Adrenal gland (tissue), 12 donors: Measurements from ENCODE around the gene FARS2. TPM values are rescaled to one million over a fixed set of nuclear protein-coding genes. Genes with fewer than 3 reads are reported as not detected.

Experiments
- DNase-seq, 7 donors: peaks; one replicate each; pipeline ENCODE4 v3.0.0-alpha.2; 2019 to 2020
- H3K27ac ChIP-seq, 5 donors: fragments of 200-600 bp; sonication (generic) in 4 of 5; 1 replicate in 3 of 5; 2 replicates in 2 of 5; pipeline versions ENCODE4 v1.5.1 to v1.8.0; 2016 to 2020; ENCODE audit warnings: mild to moderate bottlenecking in 1 of 5
- H3K27me3 ChIP-seq: fragments of 200-600 bp; 2 replicates; pipeline ENCODE4 v1.8.0; 2021
- H3K36me3 ChIP-seq, 2 donors: fragments of 200-600 bp; replicated peaks in 1 of 2; 1 replicate in 1 of 2; 2 replicates in 1 of 2; pipeline versions ENCODE4 v1.5.1 to v1.8.0; 2018 to 2022
- H3K4me1 ChIP-seq, 2 donors: fragments of 200-600 bp; replicated peaks in 1 of 2; 1 replicate in 1 of 2; 2 replicates in 1 of 2; pipeline versions ENCODE4 v1.5.1 to v1.8.0; 2018 to 2021
- H3K4me3 ChIP-seq, 4 donors: fragments of 200-600 bp; sonication (generic) in 3 of 4; one replicate each; pipeline ENCODE4 v1.5.1; 2016 to 2018
- H3K9me3 ChIP-seq, 3 donors: fragments of 200-600 bp; sonication (generic) in 1 of 3; replicated peaks in 1 of 3; 1 replicate in 2 of 3; 2 replicates in 1 of 3; pipeline versions ENCODE4 v1.5.1 to v1.8.0; 2016 to 2021
- POLR2A ChIP-seq, 2 donors: fragments of 450-650 bp; IDR thresholded peaks; one replicate each; pipeline ENCODE4 v1.6.1; 2017; ENCODE audit warnings: antibody characterized with exemption in 2 of 2, mild to moderate bottlenecking in 2 of 2, moderate library complexity in 1 of 2
- WGBS, 4 donors: extraction: QIAGEN DNeasy Blood & Tissue Kit in 2 of 4; methylation state at CpG; one replicate each; pipeline versions ENCODE4 v1.1.5 to v1.1.7; 2013 to 2017; 5-methylcytosine and 5-hydroxymethylcytosine counted together
- intact Hi-C, 2 donors: fragments of 100-400 bp; cut with DNase I; formaldehyde crosslinking; loops; one replicate each; pipeline versions ENCODE4 v1.14.1 to v1.15.0; 2022 to 2023
- polyA plus RNA-seq, 3 donors: library from polyadenylated mRNA; stranded (reverse); fragments of 200-250 nt in 2 of 3; fragments of 350-450 nt in 1 of 3; fragmentation: Illumina TruSeq in 1 of 3; extraction: RNeasy Lipid Tissue Mini Kit (QIAGEN cat#74804) in 1 of 3; gene quantifications; one replicate each; pipeline ENCODE4 v1.2.3, GENCODE V29; 2013 to 2014
- total RNA-seq, 9 donors: library from RNA; depleted of rRNA in 4 of 9; stranded (reverse); fragments of >200 nt in 4 of 9; fragments of 120-200 nt in 1 of 9; fragmentation: NEBNext Ultra II Directional in 1 of 9; extraction: Animal tissue kit (Norgen Biotek cat#: 25700) in 1 of 9; gene quantifications; one replicate each; pipeline versions ENCODE4 v1.1.0 to v1.2.4, GENCODE V29; 2013 to 2023
- TF ChIP-seq, protein P1 (sequence below), 6 experiments: fragments of 450-650 bp in 4 of 6; fragments of 200-600 bp in 2 of 6; sonication (generic) in 1 of 6; IDR thresholded peaks; 1 replicate in 5 of 6; 2 replicates in 1 of 6; pipeline versions ENCODE4 v1.5.1 to v1.8.0; 2016 to 2021; ENCODE audit warnings: antibody characterized with exemption in 6 of 6, mild to moderate bottlenecking in 2 of 6, moderate library complexity in 1 of 6
- donor health status: healthy with polysubstance abuse.
- donor health status: Bipolar disorder and iron deficiency.
- donor health status: DM: yes; HTN: yes; CAD: no.
- donor health status: DM: no; HTN: no; CAD: no.
- donor health status: DM: no; HTN: no; CAD: no.
- donor health status: DM: yes; HTN: yes; CAD: no.

The FARS2 gene
- total and polyA plus RNA-seq, 12 donors, result 7.2 to 55.2 (median 19.8) TPM

DNA sequence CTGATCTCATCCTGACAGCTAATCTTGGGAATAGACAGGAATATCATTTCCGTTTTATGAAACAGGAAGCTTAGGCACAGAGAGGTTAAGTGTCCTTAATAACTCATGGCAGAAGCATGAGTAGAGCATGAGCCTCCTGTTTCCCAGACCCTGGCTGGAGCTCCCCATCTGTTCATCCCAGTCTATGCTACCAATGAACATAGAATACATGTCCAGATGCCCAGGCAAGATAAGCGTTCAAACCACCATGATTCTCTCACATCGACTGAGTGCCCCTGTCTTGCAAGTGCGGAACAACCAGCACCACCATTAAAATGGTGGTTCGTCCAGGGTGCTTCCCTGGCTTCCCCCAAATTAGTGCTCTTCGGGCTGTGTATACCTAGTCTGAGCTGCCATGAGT lies 217.1 kb downstream of the FARS2 start:
- Histone ChIP-seq H3K4me3 (no peak overlapping the region), H3K27ac (no peak overlapping the region), H3K9me3 (no peaks in the 10 kb centered on the region), H3K4me1 (no peaks in the 10 kb centered on the region), H3K36me3 (no peaks in the 10 kb centered on the region), H3K27me3 (no peaks in the 10 kb centered on the region)
- intact Hi-C loops, result no loop called here
- TF ChIP-seq POLR2A (IDR thresholded peaks at IDR 0.05), result no peak
- TF ChIP-seq, protein P1, sequence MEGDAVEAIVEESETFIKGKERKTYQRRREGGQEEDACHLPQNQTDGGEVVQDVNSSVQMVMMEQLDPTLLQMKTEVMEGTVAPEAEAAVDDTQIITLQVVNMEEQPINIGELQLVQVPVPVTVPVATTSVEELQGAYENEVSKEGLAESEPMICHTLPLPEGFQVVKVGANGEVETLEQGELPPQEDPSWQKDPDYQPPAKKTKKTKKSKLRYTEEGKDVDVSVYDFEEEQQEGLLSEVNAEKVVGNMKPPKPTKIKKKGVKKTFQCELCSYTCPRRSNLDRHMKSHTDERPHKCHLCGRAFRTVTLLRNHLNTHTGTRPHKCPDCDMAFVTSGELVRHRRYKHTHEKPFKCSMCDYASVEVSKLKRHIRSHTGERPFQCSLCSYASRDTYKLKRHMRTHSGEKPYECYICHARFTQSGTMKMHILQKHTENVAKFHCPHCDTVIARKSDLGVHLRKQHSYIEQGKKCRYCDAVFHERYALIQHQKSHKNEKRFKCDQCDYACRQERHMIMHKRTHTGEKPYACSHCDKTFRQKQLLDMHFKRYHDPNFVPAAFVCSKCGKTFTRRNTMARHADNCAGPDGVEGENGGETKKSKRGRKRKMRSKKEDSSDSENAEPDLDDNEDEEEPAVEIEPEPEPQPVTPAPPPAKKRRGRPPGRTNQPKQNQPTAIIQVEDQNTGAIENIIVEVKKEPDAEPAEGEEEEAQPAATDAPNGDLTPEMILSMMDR (IDR thresholded peaks at IDR 0.05), result no peak
- DNase-seq, result no peak
- 91 to 98% (median 95%) methylated on average over 3 to 6 of the region's 6 CpGs for WGBS, 4 donors

DNA sequence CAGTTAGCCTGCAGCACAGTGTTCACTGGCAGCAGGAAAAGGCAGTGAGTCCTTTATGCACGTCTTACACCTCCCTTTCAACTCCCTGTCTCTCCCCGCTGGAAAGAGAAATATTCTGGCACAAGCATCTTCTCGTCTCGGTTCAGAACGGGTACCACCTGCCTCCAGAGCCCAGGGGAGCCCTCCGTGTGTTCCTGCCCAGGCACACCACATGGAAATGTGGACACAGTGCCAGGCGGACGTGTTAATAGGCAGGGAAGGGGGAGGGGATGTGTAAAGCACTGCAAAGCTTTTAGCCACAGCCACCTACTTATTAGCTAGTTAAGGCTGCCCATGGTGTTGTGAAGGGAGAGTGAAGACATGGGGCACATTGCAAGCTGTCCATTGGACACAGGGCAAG lies 219.7 kb downstream of the FARS2 start:
- TF ChIP-seq, protein P1 (IDR thresholded peaks at IDR 0.05), result no peak
- TF ChIP-seq POLR2A (IDR thresholded peaks at IDR 0.05), result no peak
- intact Hi-C loops, result no loop called here
- WGBS, 4 donors, result 70 to 82% (median 76%) methylated on average over 8 of the region's 8 CpGs
- Histone ChIP-seq H3K27me3 (no peaks in the 10 kb centered on the region), H3K27ac (no peak overlapping the region), H3K4me3 (no peak overlapping the region), H3K36me3 (no peaks in the 10 kb centered on the region), H3K9me3 (no peaks in the 10 kb centered on the region), H3K4me1 (no peaks in the 10 kb centered on the region)
- no peak for DNase-seq

DNA sequence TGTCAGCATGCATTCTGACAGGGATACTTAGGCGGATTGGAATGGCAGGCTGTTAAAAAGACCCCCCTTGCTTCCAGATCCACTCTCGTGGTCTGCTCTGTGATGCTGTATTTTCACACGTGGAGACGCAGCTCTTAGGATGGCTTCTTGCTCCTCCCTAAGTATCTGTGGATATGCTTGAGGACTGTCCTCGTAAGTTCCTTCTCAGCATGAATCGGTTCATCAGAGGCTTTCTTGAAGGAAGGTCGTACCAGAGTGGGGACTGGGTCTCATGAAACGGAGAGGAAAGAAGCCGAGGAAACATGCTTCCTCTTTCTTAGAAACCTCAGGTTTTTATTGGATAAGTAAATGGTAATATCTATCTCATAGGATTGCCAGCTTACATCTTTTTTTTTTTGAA lies 220.4 kb downstream of the FARS2 start:
- H3K27me3 ChIP-seq, result no peaks in the 10 kb centered on the region
- no peaks in the 10 kb centered on the region for H3K4me1 ChIP-seq
- DNase-seq, result no peak
- H3K36me3 ChIP-seq, result no peaks in the 10 kb centered on the region
- no peak overlapping the region for H3K4me3 ChIP-seq
- intact Hi-C loops, result no loop called here
- no peak overlapping the region for H3K27ac ChIP-seq
- no peak for TF ChIP-seq POLR2A (IDR thresholded peaks at IDR 0.05)
- 87 to 92% (median 88%) methylated on average over 9 of the region's 9 CpGs for WGBS, 4 donors
- no peaks in the 10 kb centered on the region for H3K9me3 ChIP-seq

DNA sequence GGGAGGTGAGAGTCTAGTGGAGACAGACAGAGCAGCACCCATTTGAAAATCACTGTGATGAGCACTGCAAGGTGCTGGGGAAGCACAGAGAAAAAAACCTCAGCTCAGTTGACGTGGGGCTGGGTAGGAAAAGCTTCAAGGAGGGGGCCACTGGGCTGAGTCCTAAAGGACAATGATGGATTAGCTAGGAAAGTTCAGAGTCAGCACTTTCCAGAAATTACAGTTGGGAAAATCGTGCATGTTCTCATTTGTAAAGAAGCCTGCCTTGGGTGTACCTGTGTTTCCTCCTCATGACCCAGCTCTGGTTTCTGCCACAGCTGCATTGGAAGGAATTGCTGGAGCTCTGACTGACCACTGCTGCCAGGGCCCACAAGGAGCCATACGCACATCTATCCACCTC lies 221.3 kb downstream of the FARS2 start:
- H3K36me3 ChIP-seq, result no peaks in the 10 kb centered on the region
- H3K4me1 ChIP-seq, result no peaks in the 10 kb centered on the region
- H3K9me3 ChIP-seq, result no peaks in the 10 kb centered on the region
- intact Hi-C loops, result no loop called here
- no peak for DNase-seq
- WGBS, 4 donors, result 88 to 100% (median 93%) methylated on average over 3 of the region's 3 CpGs
- no peak overlapping the region for H3K4me3 ChIP-seq
- H3K27ac ChIP-seq, result no peak overlapping the region
- H3K27me3 ChIP-seq, result no peaks in the 10 kb centered on the region
- TF ChIP-seq, protein P1 (IDR thresholded peaks at IDR 0.05), result no peak
- TF ChIP-seq POLR2A (IDR thresholded peaks at IDR 0.05), result no peak

DNA sequence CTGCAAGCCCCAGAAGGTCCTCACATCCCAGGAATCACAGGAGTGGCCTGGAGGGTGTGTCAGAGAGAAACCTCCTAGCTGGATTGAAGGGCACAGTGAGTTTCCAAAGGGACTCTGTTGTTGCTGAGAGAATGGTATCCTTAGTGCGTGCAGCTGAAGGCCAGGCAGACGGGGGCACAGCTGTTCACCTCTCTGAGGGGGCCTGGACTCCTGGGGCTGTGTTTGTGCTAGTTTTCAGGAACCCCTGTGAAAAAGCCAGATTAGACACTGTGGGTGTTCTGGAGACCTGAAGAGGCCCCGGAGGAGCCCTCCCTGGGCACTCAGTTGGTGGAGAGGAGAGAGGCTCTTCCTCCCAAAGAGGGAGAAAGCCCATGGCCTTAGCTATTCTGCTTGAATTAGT lies 223.4 kb downstream of the FARS2 start:
- 88 to 99% (median 95%) methylated on average over 3 of the region's 3 CpGs for WGBS, 4 donors
- H3K4me1 ChIP-seq, result no peaks in the 10 kb centered on the region
- H3K27ac ChIP-seq, result no peak overlapping the region
- intact Hi-C loops, result no loop called here
- no peaks in the 10 kb centered on the region for H3K27me3 ChIP-seq
- DNase-seq, result no peak
- no peak for TF ChIP-seq POLR2A (IDR thresholded peaks at IDR 0.05)
- TF ChIP-seq, protein P1 (IDR thresholded peaks at IDR 0.05), result no peak
- no peak overlapping the region for H3K4me3 ChIP-seq
- no peaks in the 10 kb centered on the region for H3K9me3 ChIP-seq
- no peaks in the 10 kb centered on the region for H3K36me3 ChIP-seq
